Activated T-helper 17 cell treated with anti-CD3 and anti-CD28 coated beads, Interleukin-2, amount 50 U/mL, for 72 hours (primary cell): ENCODE measurements around the gene PRMT2. TPM values are rescaled to one million over a fixed set of nuclear protein-coding genes. Genes with fewer than 3 reads are reported as not detected.
A peak's percentile ranks its signal among the peaks of the same experiment; 100 is the strongest.

Source experiments
- ATAC-seq: fragments of 150-1000 bp; cut with Tn5 transposase; replicated peaks from 2 replicates; pipeline ENCODE4 v1.10.0; 2021; ENCODE audit warnings: mild to moderate bottlenecking, moderate library complexity
- H3K27ac Mint-ChIP-seq: one replicate; pipeline ENCODE4 v1.8.0; 2022; ENCODE audit warnings: mixed read lengths
- H3K27me3 Mint-ChIP-seq: one replicate; pipeline ENCODE4 v1.8.0; 2022; ENCODE audit warnings: mixed read lengths
- H3K36me3 Mint-ChIP-seq: one replicate; pipeline ENCODE4 v1.8.0; 2022; ENCODE audit warnings: low read depth, mild to moderate bottlenecking, mixed read lengths
- H3K4me1 Mint-ChIP-seq: one replicate; pipeline ENCODE4 v1.8.0; 2022; ENCODE audit warnings: mixed read lengths
- H3K4me3 Mint-ChIP-seq: one replicate; pipeline ENCODE4 v1.8.0; 2022; ENCODE audit warnings: mild to moderate bottlenecking, mixed read lengths
- H3K9me3 Mint-ChIP-seq: one replicate; pipeline ENCODE4 v1.8.0; 2022; ENCODE audit warnings: mixed read lengths
- total RNA-seq, 2 donors: library from RNA; stranded (reverse); gene quantifications; one replicate each; pipeline ENCODE4 v1.2.3, GENCODE V29; 2022

The PRMT2 gene
- total RNA-seq, 2 donors from 2014 or later: 88.2 to 108 TPM

GRCh38 chr21:46607636-46608035 is 27.8 kb upstream of the PRMT2 start:
- Mint-ChIP-seq H3K27ac (no peak overlapping the region), H3K4me1 (peaks cover 19% of the 10 kb centered on the region), H3K36me3 (no peaks in the 10 kb centered on the region), H3K27me3 (no peaks in the 10 kb centered on the region), H3K4me3 (no peak overlapping the region), H3K9me3 (no peaks in the 10 kb centered on the region)
- no peak for ATAC-seq

- no peak for ATAC-seq
- Mint-ChIP-seq H3K4me1 (peaks cover 19% of the 10 kb centered on the region), H3K4me3 (no peak overlapping the region), H3K27me3 (no peaks in the 10 kb centered on the region), H3K36me3 (no peaks in the 10 kb centered on the region), H3K9me3 (no peaks in the 10 kb centered on the region), H3K27ac (no peak overlapping the region)
Observed at GRCh38 chr21:46608672-46609111, 26.8 kb upstream of the PRMT2 start.

- peak; percentile 20 for ATAC-seq
Observed at GRCh38 chr21:46610018-46610701, 25.3 kb upstream of the PRMT2 start.

GRCh38 chr21:46613391-46613790 is 22.1 kb upstream of the PRMT2 start:
- Mint-ChIP-seq H3K27me3 (no peaks in the 10 kb centered on the region), H3K27ac (no peak overlapping the region), H3K36me3 (no peaks in the 10 kb centered on the region), H3K4me1 (no peaks in the 10 kb centered on the region), H3K4me3 (no peak overlapping the region), H3K9me3 (no peaks in the 10 kb centered on the region)
- ATAC-seq: no peak

More at GRCh38 chr21:46610018-46610701, 25.3 kb upstream of the PRMT2 start:
- peaks cover 16% of the 10 kb centered on the region for H3K4me1 Mint-ChIP-seq
- H3K36me3 Mint-ChIP-seq: no peaks in the 10 kb centered on the region
- no peak overlapping the region for H3K4me3 Mint-ChIP-seq
- H3K27me3 Mint-ChIP-seq: no peaks in the 10 kb centered on the region
- H3K9me3 Mint-ChIP-seq: no peaks in the 10 kb centered on the region
- no peak overlapping the region for H3K27ac Mint-ChIP-seq

GRCh38 chr21:46616050-46616449 is 19.4 kb upstream of the PRMT2 start:
- Mint-ChIP-seq H3K27me3 (no peaks in the 10 kb centered on the region), H3K36me3 (no peaks in the 10 kb centered on the region), H3K27ac (no peak overlapping the region)

GRCh38 chr21:46616656-46617055 is 18.8 kb upstream of the PRMT2 start:
- Mint-ChIP-seq H3K4me1 (no peaks in the 10 kb centered on the region), H3K36me3 (no peaks in the 10 kb centered on the region), H3K27me3 (no peaks in the 10 kb centered on the region), H3K27ac (no peak overlapping the region), H3K9me3 (no peaks in the 10 kb centered on the region), H3K4me3 (no peak overlapping the region)
- ATAC-seq: no peak

More at GRCh38 chr21:46616050-46616449, 19.4 kb upstream of the PRMT2 start:
- no peaks in the 10 kb centered on the region for H3K4me1 Mint-ChIP-seq
- ATAC-seq: no peak
- H3K9me3 Mint-ChIP-seq: no peaks in the 10 kb centered on the region
- no peak overlapping the region for H3K4me3 Mint-ChIP-seq

GRCh38 chr21:46617267-46618051 is 18.0 kb upstream of the PRMT2 start:
- H3K4me3 Mint-ChIP-seq: no peak overlapping the region
- ATAC-seq: peak; percentile 13
- H3K27me3 Mint-ChIP-seq: no peaks in the 10 kb centered on the region
- H3K27ac Mint-ChIP-seq: no peak overlapping the region
- no peaks in the 10 kb centered on the region for H3K4me1 Mint-ChIP-seq
- H3K9me3 Mint-ChIP-seq: no peaks in the 10 kb centered on the region
- no peaks in the 10 kb centered on the region for H3K36me3 Mint-ChIP-seq

GRCh38 chr21:46618738-46619379 is 16.6 kb upstream of the PRMT2 start:
- Mint-ChIP-seq H3K36me3 (no peaks in the 10 kb centered on the region), H3K27ac (no peak overlapping the region), H3K9me3 (no peaks in the 10 kb centered on the region), H3K4me1 (no peaks in the 10 kb centered on the region), H3K4me3 (no peak overlapping the region), H3K27me3 (no peaks in the 10 kb centered on the region)
- no peak for ATAC-seq

GRCh38 chr21:46619846-46620245 is 15.6 kb upstream of the PRMT2 start:
- H3K27ac Mint-ChIP-seq: no peak overlapping the region
- no peaks in the 10 kb centered on the region for H3K36me3 Mint-ChIP-seq
- H3K4me1 Mint-ChIP-seq: no peaks in the 10 kb centered on the region
- H3K4me3 Mint-ChIP-seq: no peak overlapping the region
- ATAC-seq: no peak
- H3K27me3 Mint-ChIP-seq: no peaks in the 10 kb centered on the region
- H3K9me3 Mint-ChIP-seq: no peaks in the 10 kb centered on the region

GRCh38 chr21:46620846-46621245 is 14.6 kb upstream of the PRMT2 start:
- H3K4me3 Mint-ChIP-seq: no peak overlapping the region
- H3K27me3 Mint-ChIP-seq: no peaks in the 10 kb centered on the region
- H3K4me1 Mint-ChIP-seq: peaks cover 4% of the 10 kb centered on the region
- no peaks in the 10 kb centered on the region for H3K9me3 Mint-ChIP-seq
- ATAC-seq: no peak
- peak overlapping the region; percentile 38 for H3K27ac Mint-ChIP-seq
- no peaks in the 10 kb centered on the region for H3K36me3 Mint-ChIP-seq

- ATAC-seq: peak; percentile 77
- peak overlapping the region; percentile 60 for H3K4me3 Mint-ChIP-seq
- no peaks in the 10 kb centered on the region for H3K9me3 Mint-ChIP-seq
- no peaks in the 10 kb centered on the region for H3K27me3 Mint-ChIP-seq
- peak overlapping the region; percentile 87 for H3K27ac Mint-ChIP-seq
- H3K4me1 Mint-ChIP-seq: peaks cover 4% of the 10 kb centered on the region
- H3K36me3 Mint-ChIP-seq: no peaks in the 10 kb centered on the region
Observed at GRCh38 chr21:46621457-46622182, 13.9 kb upstream of the PRMT2 start.

GRCh38 chr21:46622226-46622625 is 13.2 kb upstream of the PRMT2 start:
- H3K36me3 Mint-ChIP-seq: no peaks in the 10 kb centered on the region
- peak; percentile 71 for ATAC-seq
- peak overlapping the region; percentile 60 for H3K4me3 Mint-ChIP-seq
- H3K4me1 Mint-ChIP-seq: peaks cover 8% of the 10 kb centered on the region
- peak overlapping the region; percentile 87 for H3K27ac Mint-ChIP-seq
- no peaks in the 10 kb centered on the region for H3K9me3 Mint-ChIP-seq
- no peaks in the 10 kb centered on the region for H3K27me3 Mint-ChIP-seq

- H3K27ac Mint-ChIP-seq: no peak overlapping the region
- no peaks in the 10 kb centered on the region for H3K36me3 Mint-ChIP-seq
- H3K9me3 Mint-ChIP-seq: no peaks in the 10 kb centered on the region
- ATAC-seq: no peak
- peaks cover 9% of the 10 kb centered on the region for H3K4me1 Mint-ChIP-seq
- H3K4me3 Mint-ChIP-seq: no peak overlapping the region
- H3K27me3 Mint-ChIP-seq: no peaks in the 10 kb centered on the region
Observed at GRCh38 chr21:46624050-46624449, 11.4 kb upstream of the PRMT2 start.

GRCh38 chr21:46625759-46626158 is 9.7 kb upstream of the PRMT2 start:
- Mint-ChIP-seq H3K36me3 (no peaks in the 10 kb centered on the region), H3K9me3 (no peaks in the 10 kb centered on the region), H3K27me3 (no peaks in the 10 kb centered on the region), H3K4me1 (peaks cover 9% of the 10 kb centered on the region), H3K27ac (peak overlapping the region; percentile 55), H3K4me3 (peak overlapping the region; percentile 65)
- ATAC-seq: no peak
